Central memory CD8-positive, alpha-beta T cell (primary cell): Measurements from ENCODE around the gene OPN1SW.

Experiments used
- ATAC-seq: fragments of 150-1000 bp; cut with Tn5 transposase; replicated peaks from 2 replicates; pipeline ENCODE4 v1.10.0; 2022; ENCODE audit warnings: mild to moderate bottlenecking, moderate FRiP score, moderate number of reproducible peaks; ENCODE audit not compliant: poor library complexity, severe bottlenecking; ENCODE audit errors: extremely low read depth
- DNase-seq, 2 donors: peaks; one replicate each; pipeline ENCODE4 v3.0.0; 2021; ENCODE audit warnings: low spot score in 2 of 2
- H3K27ac Mint-ChIP-seq: one replicate; pipeline ENCODE4 v1.8.0; 2022; ENCODE audit warnings: low read depth, mild to moderate bottlenecking, moderate library complexity, mixed read lengths
- H3K27me3 Mint-ChIP-seq: one replicate; pipeline ENCODE4 v1.8.0; 2022; ENCODE audit warnings: mixed read lengths
- H3K36me3 Mint-ChIP-seq: one replicate; pipeline ENCODE4 v1.8.0; 2022; ENCODE audit warnings: mild to moderate bottlenecking, moderate library complexity, mixed read lengths; ENCODE audit not compliant: insufficient read depth
- H3K4me1 Mint-ChIP-seq: one replicate; pipeline ENCODE4 v1.8.0; 2022; ENCODE audit warnings: mixed read lengths
- H3K4me3 Mint-ChIP-seq: one replicate; pipeline ENCODE4 v1.8.0; 2022; ENCODE audit warnings: mild to moderate bottlenecking, moderate library complexity, mixed read lengths
- H3K9me3 Mint-ChIP-seq: one replicate; pipeline ENCODE4 v1.8.0; 2022; ENCODE audit warnings: mixed read lengths

Gene OPN1SW

DNA sequence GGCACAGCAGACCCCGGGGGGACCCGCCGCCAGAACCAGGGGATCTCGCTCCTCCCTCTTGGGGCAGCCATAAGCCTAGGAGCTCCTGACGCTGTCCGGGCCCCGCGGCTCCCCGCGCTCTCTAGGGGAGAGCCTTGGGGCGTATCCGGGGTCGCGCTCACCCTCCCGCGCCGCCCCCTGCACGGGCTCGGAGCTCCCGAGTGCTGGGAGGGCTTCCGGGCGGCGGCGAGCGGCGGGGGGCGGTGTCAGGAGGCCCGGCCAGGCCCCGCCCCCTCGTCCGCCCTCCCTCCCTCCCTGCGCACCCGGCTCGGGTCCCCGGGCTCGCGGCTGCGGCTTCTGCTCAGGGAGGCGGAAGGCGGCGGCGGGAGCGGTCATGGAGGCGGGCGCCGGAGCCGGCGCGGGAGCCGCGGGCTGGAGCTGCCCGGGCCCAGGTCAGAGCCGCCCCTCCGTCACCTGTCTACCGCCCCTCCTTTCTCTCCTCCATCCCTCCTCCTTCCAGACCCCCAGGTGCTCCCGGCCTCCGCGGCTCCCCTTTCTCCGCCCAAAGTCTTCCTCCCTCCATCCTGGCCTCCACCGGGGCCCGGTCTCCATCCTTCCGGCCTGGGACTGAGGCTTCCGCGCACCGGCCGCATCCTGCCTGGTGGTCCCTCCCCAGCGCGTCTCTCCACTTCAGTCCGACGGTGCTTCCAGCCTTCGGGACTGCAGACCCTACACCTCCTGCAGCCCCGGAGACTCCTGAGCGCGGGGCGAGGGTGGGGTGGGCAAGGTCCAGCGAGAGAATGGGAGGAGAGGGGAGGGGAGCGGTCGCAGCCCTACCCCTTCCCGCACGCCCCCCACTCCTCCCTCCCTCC is 15.8 kb upstream of the OPN1SW start, which contains the start of gene CCDC136:
Gene CCDC136 (plus strand): TSS at position 848 of the 851 bp plus-strand sequence. CDS start 444 bp downstream, outside the sequence.
- peak; percentile 89 for ATAC-seq
- Mint-ChIP-seq H3K27me3 (no peaks in the 10 kb centered on the region), H3K4me3 (peak within 1 kb of the TSS; percentile 84), H3K36me3 (peaks cover 4% of the 10 kb centered on the region), H3K4me1 (peaks cover 17% of the 10 kb centered on the region), H3K27ac (peak within 1 kb of the TSS; percentile 78), H3K9me3 (no peaks in the 10 kb centered on the region)
- DNase-seq = peak; percentile 40 to 57

DNA sequence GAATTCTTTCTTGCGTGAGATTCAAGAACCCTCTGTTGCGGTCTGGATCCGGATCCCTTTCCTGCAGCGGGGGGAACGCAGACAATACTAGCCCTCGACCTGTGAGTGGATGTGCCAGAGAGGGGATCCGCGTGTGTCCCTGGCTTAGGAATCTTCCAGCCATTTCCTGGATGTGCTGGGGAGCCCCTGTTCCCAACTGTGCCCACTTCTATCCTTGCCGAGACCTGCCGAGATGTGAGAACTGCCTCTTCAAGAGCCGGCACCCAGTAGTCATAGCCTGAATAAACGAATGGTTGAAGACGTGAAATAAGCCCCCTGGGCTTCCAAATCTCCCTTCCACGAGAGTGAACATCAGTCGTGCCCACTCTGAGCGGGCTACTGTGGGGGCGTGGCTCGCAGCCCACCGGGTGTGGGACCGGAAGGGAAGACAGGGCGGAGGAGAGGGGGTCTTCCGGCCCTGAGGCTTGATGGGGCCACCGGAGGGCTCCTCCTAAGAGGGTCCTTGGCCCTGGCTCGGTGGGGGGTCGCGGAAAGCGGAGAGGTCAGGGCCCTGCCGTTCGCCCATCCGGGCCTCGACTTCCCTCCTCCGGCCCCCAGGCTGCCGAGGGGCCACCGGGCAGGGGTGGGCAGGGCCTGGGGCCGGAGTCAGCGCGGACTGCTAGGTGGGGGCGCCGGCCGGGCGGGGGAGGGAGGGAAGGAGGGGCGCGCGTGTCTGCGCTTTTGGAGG is 14.9 kb upstream of the OPN1SW start:
- Mint-ChIP-seq H3K36me3 (peaks cover 4% of the 10 kb centered on the region), H3K9me3 (no peaks in the 10 kb centered on the region), H3K4me1 (peaks cover 17% of the 10 kb centered on the region), H3K27me3 (no peaks in the 10 kb centered on the region), H3K4me3 (peak overlapping the region; percentile 84), H3K27ac (peak overlapping the region; percentile 48)
- ATAC-seq (peak; percentile 15), DNase-seq (no peak)

DNA sequence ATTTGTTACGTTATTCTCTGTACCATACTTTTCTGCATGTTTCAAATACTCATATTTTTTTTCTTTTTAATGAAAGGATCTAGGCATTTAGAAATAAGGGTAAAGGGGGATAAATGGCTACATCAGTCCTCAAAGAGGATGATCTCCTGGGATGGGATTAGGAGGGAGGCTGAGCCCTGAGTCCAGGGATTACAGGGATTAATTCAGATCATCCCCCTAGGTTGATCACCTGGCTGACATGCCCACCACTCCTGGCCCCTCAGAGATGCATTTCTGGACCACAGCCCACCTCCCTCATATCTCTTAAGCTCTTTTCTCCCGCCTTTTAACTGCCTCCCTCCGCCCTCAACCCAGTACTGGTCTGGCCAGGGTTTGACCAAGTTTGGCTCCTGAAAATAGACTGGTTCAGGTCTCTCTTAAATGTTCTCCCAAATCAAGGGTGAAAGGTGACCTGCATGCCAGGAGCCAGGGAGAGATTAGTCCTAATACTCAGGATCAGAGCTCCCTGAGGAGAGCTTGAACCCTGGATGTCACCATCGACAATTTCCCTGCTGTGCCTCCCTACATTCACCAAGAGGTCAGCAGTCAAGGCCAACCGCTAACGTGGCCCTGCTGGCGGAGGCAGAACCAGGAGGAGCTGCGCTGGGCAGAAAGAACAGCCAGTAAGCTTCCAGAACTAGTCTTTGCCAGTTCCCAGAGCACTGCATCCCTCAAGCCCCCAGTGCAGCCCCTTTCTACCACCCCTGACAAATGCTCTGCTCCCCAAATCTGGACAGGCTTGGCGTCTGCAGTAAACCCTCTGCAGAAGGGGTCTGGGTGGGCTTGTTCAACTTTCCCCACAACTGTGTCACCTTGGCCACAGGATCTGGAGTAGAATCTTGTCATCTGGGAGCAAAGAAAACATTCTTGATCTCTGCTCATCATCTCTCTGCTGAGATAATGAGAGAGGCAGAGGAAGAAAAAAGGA is 13.1 kb upstream of the OPN1SW start:
- peaks cover 11% of the 10 kb centered on the region for H3K4me1 Mint-ChIP-seq

DNA sequence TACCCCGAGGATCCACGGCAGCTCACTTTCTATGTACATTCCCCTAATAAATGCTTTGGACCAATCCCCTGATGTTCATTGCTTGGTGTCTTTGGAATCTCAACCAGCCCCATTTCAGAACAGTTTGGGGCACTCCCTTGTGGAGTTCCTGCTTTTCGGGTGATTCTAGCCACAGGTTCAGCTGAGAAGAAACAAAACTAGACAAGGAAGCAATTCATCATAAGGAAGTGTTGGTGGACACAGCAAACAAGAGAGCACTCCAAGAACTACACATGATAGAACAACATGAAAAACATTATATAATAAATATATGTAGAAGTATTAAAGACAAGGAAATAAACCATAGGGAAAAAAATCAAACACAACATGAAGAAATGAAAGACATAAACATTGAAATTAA is 10.1 kb upstream of the OPN1SW start:
- H3K27me3 Mint-ChIP-seq = no peaks in the 10 kb centered on the region
- no peak overlapping the region for H3K4me3 Mint-ChIP-seq
- peaks cover 6% of the 10 kb centered on the region for H3K4me1 Mint-ChIP-seq
- DNase-seq (no peak), ATAC-seq (no peak)
- H3K36me3 Mint-ChIP-seq = peaks cover 3% of the 10 kb centered on the region
- no peaks in the 10 kb centered on the region for H3K9me3 Mint-ChIP-seq
- no peak overlapping the region for H3K27ac Mint-ChIP-seq

More for the DNA sequence above, 13.1 kb upstream of the OPN1SW start:
- H3K36me3 Mint-ChIP-seq = peaks cover 4% of the 10 kb centered on the region
- no peak overlapping the region for H3K27ac Mint-ChIP-seq
- no peak for DNase-seq
- no peaks in the 10 kb centered on the region for H3K27me3 Mint-ChIP-seq
- ATAC-seq = no peak
- no peaks in the 10 kb centered on the region for H3K9me3 Mint-ChIP-seq
- H3K4me3 Mint-ChIP-seq = no peak overlapping the region

DNA sequence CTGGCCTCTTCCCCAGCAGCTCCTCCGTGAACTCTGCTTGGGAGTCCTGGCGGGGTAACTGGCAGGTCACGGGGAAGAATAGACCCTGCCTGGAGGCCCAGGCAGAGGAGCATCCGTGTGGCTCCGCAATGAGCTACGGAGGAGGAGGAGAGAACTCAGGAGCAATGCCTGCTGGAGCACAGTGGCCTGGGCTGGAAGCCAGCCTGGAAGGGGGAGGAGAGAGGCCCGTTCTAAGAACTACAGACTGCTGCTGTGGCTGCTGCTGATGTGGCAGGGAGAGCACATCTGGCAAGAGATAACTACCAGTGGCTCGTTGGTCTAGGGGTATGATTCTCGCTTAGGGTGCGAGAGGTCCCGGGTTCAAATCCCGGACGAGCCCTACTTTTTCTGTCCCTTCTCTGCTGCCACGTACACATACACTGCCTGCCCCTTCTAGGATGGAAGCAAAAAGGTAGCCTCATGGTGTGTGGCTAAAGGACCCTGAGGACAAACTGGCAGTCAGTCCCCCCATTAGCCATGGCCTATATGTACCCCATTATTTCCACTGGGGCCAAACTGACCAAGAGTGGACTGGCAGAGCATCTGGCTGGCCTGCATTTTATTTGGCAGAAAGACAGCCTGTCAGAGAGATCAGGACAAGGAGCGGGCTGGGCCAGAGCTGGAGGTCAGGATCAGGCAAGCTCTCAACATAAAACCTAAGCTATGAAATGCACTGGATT is 7.7 kb upstream of the OPN1SW start:
- no peak overlapping the region for H3K27ac Mint-ChIP-seq
- no peaks in the 10 kb centered on the region for H3K4me1 Mint-ChIP-seq
- no peaks in the 10 kb centered on the region for H3K9me3 Mint-ChIP-seq
- no peak overlapping the region for H3K4me3 Mint-ChIP-seq
- DNase-seq (no peak), ATAC-seq (no peak)
- H3K36me3 Mint-ChIP-seq = no peaks in the 10 kb centered on the region
- H3K27me3 Mint-ChIP-seq = no peaks in the 10 kb centered on the region

DNA sequence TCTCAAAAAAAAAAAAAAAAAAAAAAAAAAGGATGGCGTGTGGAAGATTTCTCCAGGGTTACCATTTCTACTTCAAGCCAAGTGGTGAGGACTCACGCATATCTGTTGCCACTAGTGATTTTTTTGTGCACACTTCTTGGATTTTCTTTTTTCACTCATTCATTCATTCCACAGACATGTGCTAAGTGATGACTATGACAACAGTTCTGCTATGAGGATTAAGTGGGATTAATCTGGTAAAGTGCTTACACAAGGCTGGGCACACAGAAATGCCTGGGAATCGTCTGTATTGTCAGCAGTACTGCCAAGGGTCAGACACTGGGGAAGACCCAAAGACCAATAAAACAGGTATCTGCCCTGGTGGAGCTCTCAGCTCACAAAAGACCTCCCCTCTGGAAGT is 6.3 kb upstream of the OPN1SW start:
- ATAC-seq = no peak

DNA sequence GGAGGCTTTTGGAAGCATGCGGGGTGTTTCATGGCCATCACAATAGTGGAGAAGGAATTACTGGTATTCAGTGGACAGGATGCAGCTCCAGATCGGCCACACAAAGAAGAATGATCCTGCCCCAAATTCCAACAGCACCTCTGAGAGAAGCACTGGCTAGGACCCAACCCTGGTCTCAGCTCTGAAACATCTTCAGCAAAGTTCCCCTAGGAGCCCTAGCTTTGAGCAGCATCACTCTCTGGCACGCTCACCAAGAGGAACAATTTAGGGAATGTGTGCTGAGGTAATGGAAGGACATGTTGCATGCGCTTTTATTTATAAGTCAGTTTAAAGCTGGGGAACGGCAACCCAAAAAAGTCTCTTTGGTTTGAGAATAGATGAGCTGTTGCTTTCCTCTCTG is 5.5 kb upstream of the OPN1SW start:
- H3K9me3 Mint-ChIP-seq = peaks cover 8% of the 10 kb centered on the region
- H3K4me1 Mint-ChIP-seq = no peaks in the 10 kb centered on the region
- no peaks in the 10 kb centered on the region for H3K36me3 Mint-ChIP-seq
- DNase-seq = no peak
- no peak for ATAC-seq
- H3K27me3 Mint-ChIP-seq = no peaks in the 10 kb centered on the region
- H3K4me3 Mint-ChIP-seq = no peak overlapping the region
- H3K27ac Mint-ChIP-seq = no peak overlapping the region

More for the DNA sequence above, 6.3 kb upstream of the OPN1SW start:
- DNase-seq = no peak
- H3K4me3 Mint-ChIP-seq = no peak overlapping the region
- no peaks in the 10 kb centered on the region for H3K36me3 Mint-ChIP-seq
- H3K27me3 Mint-ChIP-seq = no peaks in the 10 kb centered on the region
- H3K27ac Mint-ChIP-seq = no peak overlapping the region
- peaks cover 8% of the 10 kb centered on the region for H3K9me3 Mint-ChIP-seq
- no peaks in the 10 kb centered on the region for H3K4me1 Mint-ChIP-seq

DNA sequence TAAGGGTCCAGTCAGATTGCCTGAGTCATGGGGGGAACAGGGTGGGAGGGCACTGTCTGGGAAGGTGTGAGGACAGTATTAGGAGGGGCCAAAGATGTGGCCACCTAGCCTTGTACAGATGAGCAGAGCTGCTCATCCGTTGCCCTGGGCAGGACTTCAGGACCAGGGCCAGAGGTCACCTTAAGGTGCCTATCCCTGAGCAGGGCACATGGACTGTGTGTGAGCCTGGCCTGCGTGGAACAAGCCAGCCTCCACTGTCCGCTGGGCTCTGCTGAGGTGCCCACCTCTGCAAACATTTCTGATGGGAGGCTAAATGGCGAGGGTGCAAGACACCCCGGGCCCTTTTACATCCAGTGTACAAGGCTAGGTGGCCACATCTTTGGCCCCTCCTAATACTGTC is 3.4 kb upstream of the OPN1SW start:
- DNase-seq (no peak), ATAC-seq (no peak)
- no peaks in the 10 kb centered on the region for H3K4me1 Mint-ChIP-seq
- no peak overlapping the region for H3K27ac Mint-ChIP-seq
- H3K9me3 Mint-ChIP-seq = peaks cover 8% of the 10 kb centered on the region
- H3K36me3 Mint-ChIP-seq = peaks cover 4% of the 10 kb centered on the region
- H3K27me3 Mint-ChIP-seq = no peaks in the 10 kb centered on the region
- no peak overlapping the region for H3K4me3 Mint-ChIP-seq

DNA sequence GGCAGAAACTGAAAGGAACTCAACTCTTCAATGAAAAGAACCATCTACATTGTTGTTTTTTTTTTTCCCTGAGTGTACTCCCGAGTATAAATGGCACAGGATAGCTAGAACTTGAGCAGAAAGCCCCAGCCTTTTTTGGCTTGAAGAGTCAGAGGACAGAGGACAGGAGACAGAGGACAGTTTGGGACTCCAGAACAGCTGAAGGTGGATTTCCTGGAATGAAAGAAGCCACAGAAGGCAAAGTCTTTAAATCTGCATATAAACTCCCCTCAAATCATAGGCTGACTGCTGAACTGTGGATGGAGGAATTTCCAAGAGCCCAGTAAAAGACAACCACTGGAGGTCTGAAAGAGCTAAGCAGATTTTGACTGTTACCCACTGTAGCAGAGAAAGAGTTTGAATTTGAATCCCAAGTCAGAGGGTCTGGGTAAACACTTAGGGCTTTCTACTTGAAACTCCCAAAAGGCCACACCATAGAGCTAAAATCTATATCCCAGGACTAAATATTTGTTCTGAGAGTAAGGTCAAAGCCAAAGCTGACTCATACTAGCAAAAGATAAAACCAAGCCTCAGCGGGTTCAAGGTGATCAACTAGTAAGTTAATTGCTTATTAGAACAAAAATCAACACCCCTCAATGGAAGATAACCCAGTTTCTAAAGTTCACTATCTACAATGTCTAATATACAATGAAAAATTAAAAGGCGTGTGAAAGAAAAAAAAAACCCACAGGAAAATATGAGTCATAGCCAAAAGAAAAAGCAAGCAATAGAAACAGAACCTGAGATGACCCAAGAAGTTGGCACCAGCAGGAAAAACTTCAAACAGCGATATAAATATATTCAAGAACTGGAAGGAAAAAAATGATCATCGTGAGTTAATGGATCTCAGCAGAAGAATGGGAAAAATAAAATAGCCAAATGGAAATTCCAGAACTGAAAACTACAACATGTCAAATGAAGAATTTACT is 1.8 kb upstream of the OPN1SW start:
- Mint-ChIP-seq H3K27me3 (no peaks in the 10 kb centered on the region), H3K9me3 (peaks cover 8% of the 10 kb centered on the region), H3K4me1 (no peaks in the 10 kb centered on the region), H3K36me3 (peaks cover 4% of the 10 kb centered on the region), H3K4me3 (no peak overlapping the region), H3K27ac (peak overlapping the region; percentile 44)
- ATAC-seq = no peak
- no peak for DNase-seq

DNA sequence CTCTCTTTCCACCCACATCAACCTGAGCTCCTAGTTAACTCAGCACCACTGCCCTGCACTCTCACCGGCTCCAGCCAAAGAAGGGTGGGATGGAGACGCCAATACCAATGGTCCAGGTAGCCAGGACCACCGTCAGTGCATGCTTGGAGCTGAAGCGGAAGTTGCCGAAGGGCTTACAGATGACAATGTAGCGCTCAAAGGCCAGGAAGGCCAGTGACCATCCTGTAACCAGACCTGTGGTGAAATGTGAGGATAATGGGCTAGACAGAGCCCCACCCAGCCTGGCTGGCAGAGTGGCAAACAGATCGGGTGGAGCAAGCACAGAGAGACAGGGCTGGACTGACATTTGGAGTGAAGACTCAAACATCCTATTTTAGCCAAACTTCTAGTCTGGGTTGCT is 673 bp downstream of the OPN1SW start:
- Mint-ChIP-seq H3K4me1 (no peaks in the 10 kb centered on the region), H3K36me3 (peaks cover 11% of the 10 kb centered on the region), H3K9me3 (peaks cover 8% of the 10 kb centered on the region), H3K27ac (no peak overlapping the region), H3K4me3 (no peak overlapping the region), H3K27me3 (no peaks in the 10 kb centered on the region)
- ATAC-seq (no peak), DNase-seq (no peak)
